MM.1S (cell line): ENCODE data around the gene SDSL.

Experiments used
- CTCF ChIP-seq: fragments of 300-600 bp; sonication (generic); IDR thresholded peaks from 2 replicates; pipeline ENCODE4 v1.5.1; 2016; ENCODE audit warnings: antibody characterized with exemption, low read length, mixed read lengths
- EZH2 ChIP-seq: fragments of 300-600 bp; sonication (generic); optimal IDR thresholded peaks from 2 replicates; pipeline ENCODE3; 2017; ENCODE audit warnings: low read depth, mild to moderate bottlenecking, antibody characterized with exemption, low read length, mixed read lengths
- EZH2phosphoT487 ChIP-seq: fragments of 300-600 bp; sonication (generic); IDR thresholded peaks from 2 replicates; pipeline ENCODE4 v1.6.1; 2018; ENCODE audit warnings: antibody characterized with exemption, low read length

- no peak for TF ChIP-seq EZH2
- TF ChIP-seq CTCF = no peak
- TF ChIP-seq EZH2phosphoT487 = no peak
Observed at GRCh38 chr12:113392988-113393579, 29.1 kb upstream of the SDSL start.
